ENCODE measurements around the gene OR51B6. TPM values are rescaled to one million over a fixed set of nuclear protein-coding genes. Genes with fewer than 3 reads are reported as not detected.
"Not testable (repeated sequence)": the region's sequence is repeated elsewhere in the genome, so short reads cannot be mapped to it uniquely, and the experiment has no call there.

The OR51B6 gene
- polyA plus RNA-seq, 4 donors: not detected

DNA sequence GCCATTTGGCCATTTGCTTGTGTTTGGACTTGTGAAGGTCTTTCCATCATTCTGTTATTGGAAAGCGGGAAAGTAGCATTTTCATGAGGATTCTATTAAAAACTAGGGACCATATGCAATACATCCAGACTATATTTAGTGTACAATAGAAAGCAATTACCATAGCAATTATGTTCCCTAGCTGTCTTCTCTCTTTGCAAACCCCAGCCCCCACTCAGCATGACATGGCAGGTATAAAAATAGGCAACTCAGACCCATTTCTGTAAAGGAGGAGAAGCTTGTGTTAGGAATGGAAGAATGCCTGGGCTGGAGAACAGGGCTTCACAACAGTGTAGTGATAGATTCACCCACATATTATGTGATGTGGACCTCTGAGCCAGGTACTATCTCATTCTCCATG is 12.4 kb downstream of the OR51B6 start:
- DNase-seq (ENCODE audit: low read depth in 4 of 4, low spot score in 3 of 4): no peak

DNA sequence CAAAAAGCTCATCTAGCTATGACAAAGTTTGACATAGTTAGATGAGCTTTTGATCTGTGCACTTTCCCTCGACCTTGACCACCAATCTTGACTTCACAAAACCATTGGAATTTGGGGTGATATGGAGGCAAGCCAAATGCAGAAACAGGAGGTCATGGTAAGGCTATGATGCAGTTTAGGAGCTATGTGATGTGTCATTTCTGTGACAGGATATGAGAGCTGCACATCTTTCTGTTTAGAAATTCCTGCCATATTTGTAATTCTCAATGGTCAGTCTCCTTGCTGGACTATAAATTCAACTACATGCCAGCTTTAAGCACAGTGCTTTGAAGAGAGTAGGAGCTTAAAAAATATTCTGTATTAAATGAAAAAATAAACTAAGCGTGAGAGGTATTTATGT is 12.9 kb downstream of the OR51B6 start:
- no peak for DNase-seq (ENCODE audit: low read depth in 4 of 4, low spot score in 3 of 4)

DNA sequence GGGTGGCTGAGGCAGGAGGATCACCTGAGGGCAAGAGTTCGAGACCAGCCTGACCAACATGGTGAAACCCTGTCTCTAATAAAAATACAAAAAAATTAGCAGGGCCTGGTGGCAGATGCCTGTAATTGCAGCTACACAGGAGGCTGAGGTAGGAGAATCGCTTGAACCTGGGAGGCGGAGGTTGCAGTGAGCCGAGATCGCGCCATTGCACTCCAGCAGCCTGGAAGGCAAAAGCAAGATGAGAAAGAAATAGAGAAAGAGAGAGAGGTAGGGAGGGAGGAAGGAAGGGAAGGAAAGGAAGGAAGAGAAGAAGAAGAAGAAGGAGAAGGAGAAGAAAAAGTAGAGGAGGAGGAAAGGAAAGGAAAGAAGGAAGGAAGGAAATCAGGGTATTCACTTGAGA is 15.1 kb downstream of the OR51B6 start:
- DNase-seq (ENCODE audit: low read depth in 4 of 4, low spot score in 3 of 4): not testable (repeated sequence)

DNA sequence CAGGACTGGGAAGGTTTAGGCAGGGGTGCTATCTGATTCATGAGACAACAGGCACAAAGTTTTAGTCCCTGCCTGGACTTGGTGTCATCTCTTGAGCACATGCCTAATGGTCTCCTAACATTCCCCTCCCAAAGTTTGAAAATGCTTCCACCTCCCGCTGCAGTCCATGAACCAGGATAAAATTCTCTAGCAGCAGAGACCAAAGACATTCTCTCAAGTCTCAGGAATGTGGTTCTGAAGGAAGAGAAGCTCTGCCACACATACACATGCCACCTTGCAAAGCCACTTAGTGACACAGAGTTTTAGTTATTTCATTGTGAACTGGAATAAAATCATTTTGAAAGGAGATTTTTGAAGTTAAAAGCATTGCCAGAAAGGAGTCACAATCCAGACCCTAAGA is 15.5 kb downstream of the OR51B6 start:
- no peak for DNase-seq (ENCODE audit: low read depth in 4 of 4, low spot score in 3 of 4)

DNA sequence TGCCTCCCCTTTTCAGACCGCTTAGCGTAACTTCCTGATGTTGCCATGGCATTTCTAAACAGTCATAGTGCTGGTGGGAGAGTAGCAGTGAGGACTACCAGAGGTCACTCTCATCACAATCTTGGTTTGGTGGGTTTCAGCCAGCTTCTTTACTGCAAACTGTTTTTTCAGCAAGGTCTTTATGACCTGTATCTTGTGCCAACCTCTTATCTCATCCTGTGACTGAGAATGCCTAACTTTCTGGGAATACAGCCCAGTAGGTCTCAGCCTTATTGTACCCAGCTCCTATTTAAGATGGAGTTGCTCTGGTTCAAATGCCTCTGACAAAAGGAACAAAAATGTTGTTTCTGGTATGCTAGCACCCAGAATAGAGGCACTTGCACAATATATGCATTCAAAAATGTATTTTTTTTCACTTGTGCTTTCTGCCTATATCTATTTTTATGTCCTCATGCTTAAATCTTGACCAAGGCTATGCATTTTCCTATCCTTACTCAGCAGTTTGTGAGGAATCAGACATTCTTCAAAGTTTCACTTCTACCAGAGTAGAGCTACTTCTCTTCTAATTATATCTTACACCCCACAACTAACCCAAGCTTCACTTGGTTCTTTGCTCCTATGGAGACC is 16.3 kb downstream of the OR51B6 start:
- no peak for DNase-seq (ENCODE audit: low read depth in 4 of 4, low spot score in 3 of 4)

DNA sequence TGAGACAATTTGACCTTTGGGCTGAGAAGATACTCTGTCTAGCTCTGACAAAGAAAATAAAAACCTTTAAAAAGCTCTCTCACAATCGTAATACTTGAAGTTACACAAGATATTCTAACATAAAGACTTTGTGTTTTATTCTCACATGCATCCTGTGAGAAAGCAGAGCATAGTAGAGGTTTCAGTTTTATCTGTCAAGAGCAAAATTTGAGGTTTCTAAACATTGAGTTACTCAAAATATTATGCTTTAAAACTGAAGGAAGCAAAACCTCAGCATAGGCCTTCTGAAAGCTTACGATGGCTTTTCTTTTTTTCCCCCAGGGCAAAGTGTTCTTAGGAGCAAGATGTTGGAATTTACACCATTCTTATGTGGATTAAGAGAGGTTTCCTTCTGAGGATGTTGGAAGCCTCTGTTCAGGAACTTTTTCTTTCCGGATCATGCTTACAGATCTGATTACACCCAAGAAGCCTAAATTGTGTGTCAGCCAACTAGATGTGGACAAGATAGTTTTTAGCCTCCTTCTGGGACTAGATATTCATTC is 17.3 kb downstream of the OR51B6 start:
- no peak for DNase-seq (ENCODE audit: low read depth in 4 of 4, low spot score in 3 of 4)

DNA sequence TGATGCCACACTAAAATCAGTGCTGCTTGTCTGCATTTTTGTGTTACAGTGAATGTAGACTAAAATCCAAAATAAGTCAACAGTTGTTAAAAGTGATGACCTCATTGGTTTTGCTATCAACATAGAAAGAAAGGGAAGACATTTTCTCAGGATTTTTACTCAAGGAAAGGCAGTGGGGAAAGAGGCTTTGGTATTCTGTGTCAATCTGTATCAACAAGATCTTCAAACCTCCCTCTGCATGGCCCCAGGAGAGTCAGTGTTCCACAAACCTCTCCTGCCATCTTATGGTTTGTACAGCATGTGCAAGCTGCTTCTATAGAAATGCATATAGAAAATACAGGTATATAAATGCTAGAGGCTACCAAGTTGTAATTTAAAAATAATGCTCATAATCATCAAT is 18.5 kb downstream of the OR51B6 start:
- DNase-seq (ENCODE audit: low read depth in 4 of 4, low spot score in 3 of 4): no peak

DNA sequence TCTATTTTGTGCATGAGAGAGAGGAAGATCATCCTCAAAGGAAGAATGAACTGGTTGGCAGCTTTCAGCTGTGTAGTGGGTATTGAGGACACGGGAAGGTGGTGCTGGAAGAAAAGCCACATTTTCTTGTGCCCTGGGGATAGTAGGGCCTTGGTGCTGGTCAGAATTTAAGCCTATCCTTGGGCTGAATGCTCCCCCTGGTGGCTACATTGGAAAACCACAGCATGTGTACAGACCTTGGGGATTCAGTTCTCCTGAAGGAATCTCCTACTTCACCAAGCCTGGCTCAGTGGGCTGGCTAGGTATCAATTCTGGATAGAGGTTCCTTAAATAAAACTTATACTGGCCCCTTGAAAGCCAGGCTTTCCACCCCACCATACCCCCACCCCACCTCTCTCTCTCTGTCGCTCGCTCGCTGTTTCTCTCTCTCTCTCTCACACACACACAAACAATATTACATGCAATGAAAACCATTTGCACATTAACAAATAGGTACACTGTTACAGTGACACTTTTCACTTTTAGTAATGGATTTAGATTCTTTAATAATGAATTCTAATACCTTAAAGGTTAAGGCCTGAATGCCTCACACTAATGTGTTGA is 29.5 kb downstream of the OR51B6 start:
- DNase-seq (ENCODE audit: low read depth in 4 of 4, low spot score in 3 of 4): peak; percentile 12 to 35 (median 20)

DNA sequence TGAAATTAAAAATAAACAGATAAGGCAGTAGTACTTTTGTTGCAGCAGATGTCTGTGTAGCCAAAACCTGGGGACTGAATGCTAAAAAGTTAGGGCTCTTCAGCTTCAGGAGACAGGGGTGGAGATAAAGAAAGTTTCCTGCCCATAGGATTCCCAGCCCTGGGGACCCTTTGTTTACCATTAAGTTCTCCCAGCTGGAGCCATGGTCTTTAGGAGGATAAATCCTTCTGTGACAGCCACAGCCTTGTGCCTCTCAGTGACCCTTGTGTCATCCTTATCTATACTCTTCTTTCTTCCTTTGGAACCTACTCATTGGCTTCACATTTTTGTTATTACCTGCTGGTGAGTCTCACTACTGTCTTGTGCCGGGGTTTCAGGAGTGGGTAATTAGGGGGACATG is 32.3 kb downstream of the OR51B6 start, which contains the start of gene OR51M1:
Gene OR51M1 (plus strand): TSS at position 237 of the 400 bp plus-strand sequence. CDS start 5,587 bp downstream, outside the sequence.
- no peak for DNase-seq (ENCODE audit: low read depth in 4 of 4, low spot score in 3 of 4)

DNA sequence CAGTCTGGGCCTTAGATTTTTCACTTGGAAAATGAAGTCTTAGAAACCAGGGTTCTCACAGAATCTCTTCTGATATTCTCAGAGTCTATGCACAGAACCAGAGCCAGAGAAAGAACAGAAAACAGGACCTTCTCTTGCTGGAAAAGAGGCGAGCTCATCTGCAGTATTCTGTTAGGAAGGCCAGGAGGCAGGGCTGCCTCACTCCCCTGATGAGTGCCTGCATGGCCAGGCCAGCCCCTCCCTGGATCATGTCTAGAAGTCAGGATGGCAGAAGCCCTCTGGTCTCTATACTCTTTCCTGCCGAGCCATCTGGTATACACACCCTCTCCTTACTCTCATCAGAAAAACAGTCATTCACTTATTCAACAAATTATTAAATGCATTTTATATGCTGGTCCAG is 33.0 kb downstream of the OR51B6 start:
- DNase-seq (ENCODE audit: low read depth in 4 of 4, low spot score in 3 of 4): no peak

DNA sequence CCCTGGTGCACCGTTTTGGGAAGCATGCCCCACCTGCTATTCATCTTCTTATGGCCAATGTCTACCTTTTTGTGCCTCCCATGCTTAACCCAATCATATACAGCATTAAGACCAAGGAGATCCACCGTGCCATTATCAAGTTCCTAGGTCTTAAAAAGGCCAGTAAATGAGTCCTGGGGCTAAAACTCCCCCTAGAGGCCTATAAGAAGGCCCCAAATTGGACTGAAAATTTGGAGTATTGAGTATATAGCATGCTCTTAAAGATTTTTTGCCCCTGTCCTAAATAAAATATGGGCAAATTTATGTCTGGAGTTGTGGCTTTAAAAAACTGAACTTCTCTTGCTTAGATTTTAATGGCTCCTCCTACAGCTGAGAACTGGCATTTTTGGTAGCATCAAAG is 38.9 kb downstream of the OR51B6 start:
- DNase-seq (ENCODE audit: low read depth in 4 of 4, low spot score in 3 of 4): no peak

DNA sequence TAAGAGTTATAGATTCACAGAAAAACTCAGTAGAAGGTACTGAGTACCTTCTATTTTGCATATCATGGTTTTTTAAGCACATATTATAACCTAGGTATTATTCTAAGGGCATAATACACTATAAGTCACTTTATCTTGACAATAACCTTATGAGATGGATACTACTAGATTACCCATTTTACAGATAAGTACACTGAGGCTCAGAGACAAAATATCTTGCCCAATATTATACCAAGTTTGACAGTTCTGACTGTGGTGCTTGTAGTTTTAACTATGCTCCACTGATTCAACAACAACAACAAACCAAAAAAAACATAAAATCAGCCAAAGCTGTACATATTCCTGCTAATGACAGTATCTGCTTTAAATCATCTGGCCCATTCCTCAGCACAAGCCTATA is 42.8 kb downstream of the OR51B6 start:
- DNase-seq (ENCODE audit: low read depth in 4 of 4, low spot score in 3 of 4): no peak

DNA sequence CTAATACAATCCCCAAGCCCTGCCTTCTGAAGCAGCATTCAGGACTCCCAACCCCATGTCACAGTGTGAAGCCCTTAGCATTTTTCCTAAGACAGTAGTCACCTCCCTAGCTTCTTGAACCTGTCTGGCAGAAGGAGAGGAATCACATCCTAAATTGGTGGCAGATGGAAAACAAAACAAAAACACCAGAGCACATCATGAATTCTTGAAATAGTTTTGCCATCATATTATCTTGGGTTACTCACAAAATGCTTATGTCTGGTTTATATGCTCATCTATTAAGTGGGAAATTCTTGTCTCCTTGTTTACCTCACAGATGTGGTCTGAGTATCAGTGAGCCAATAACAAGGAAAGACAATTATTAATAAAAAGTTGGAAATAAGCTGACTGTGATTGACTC is 47.6 kb downstream of the OR51B6 start:
- no peak for DNase-seq (ENCODE audit: low read depth in 4 of 4, low spot score in 3 of 4)

Other genes starting within 250 kb of the OR51B6 start
- not detected for gene OR52A5, start 213.2 kb upstream of the OR51B6 start, polyA plus RNA-seq (ENCODE audit: insufficient read length in 4 of 4)
- under 1 TPM in 2 of 4 donors, not detected in 2; 0.03 TPM for gene OR52A1, start 196.8 kb upstream of the OR51B6 start, polyA plus RNA-seq (ENCODE audit: insufficient read length in 4 of 4)
- not detected for gene OR51V1, start 150.8 kb upstream of the OR51B6 start, polyA plus RNA-seq (ENCODE audit: insufficient read length in 4 of 4)
- 100 to 1,000 TPM; 127 to 236 (median 129) TPM for gene HBB, start 124.4 kb upstream of the OR51B6 start, polyA plus RNA-seq (ENCODE audit: insufficient read length in 4 of 4)
- 1 to 10 TPM; 1.3 to 3.2 (median 1.8) TPM for gene HBD, start 117.0 kb upstream of the OR51B6 start, polyA plus RNA-seq (ENCODE audit: insufficient read length in 4 of 4)
- 10 to 100 TPM in 1 of 4 donors, 1 to 10 TPM in 3; 2.5 to 13.0 (median 4.6) TPM for gene HBG1, start 101.7 kb upstream of the OR51B6 start, polyA plus RNA-seq (ENCODE audit: insufficient read length in 4 of 4)
- gene HBG2, start 96.7 kb upstream of the OR51B6 start, polyA plus RNA-seq (ENCODE audit: insufficient read length in 4 of 4): 1,000 to 10,000 TPM; 1,916 to 2,998 (median 2,577) TPM
- 10 to 100 TPM in 1 of 4 donors, 1 to 10 TPM in 3; 6.6 to 11.6 (median 7.4) TPM for gene HBE1, start 81.6 kb upstream of the OR51B6 start, polyA plus RNA-seq (ENCODE audit: insufficient read length in 4 of 4)
- gene OR51B4, start 49.6 kb upstream of the OR51B6 start, polyA plus RNA-seq (ENCODE audit: insufficient read length in 4 of 4): under 1 TPM in 2 of 4 donors, not detected in 2; 0.12 to 0.24 TPM
- not detected for gene OR51B2, start 27.2 kb upstream of the OR51B6 start, polyA plus RNA-seq (ENCODE audit: insufficient read length in 4 of 4)
- gene OR51B5, start 8.0 kb upstream of the OR51B6 start, polyA plus RNA-seq (ENCODE audit: insufficient read length in 4 of 4): under 1 TPM; 0.35 to 0.69 (median 0.60) TPM
- under 1 TPM in 1 of 4 donors, not detected in 3; 0.04 TPM for gene OR51M1, start 32.3 kb downstream of the OR51B6 start, polyA plus RNA-seq (ENCODE audit: insufficient read length in 4 of 4)
- gene OR51Q1, start 70.6 kb downstream of the OR51B6 start, polyA plus RNA-seq (ENCODE audit: insufficient read length in 4 of 4): under 1 TPM in 1 of 4 donors, not detected in 3; 0.06 TPM
- not detected for gene OR51I1, start 90.0 kb downstream of the OR51B6 start, polyA plus RNA-seq (ENCODE audit: insufficient read length in 4 of 4)
- gene OR51I2, start 97.8 kb downstream of the OR51B6 start, polyA plus RNA-seq (ENCODE audit: insufficient read length in 4 of 4): not detected
- not detected for gene OR52D1, start 137.2 kb downstream of the OR51B6 start, polyA plus RNA-seq (ENCODE audit: insufficient read length in 4 of 4)
- not detected for gene UBQLN3, start 158.4 kb downstream of the OR51B6 start, polyA plus RNA-seq (ENCODE audit: insufficient read length in 4 of 4)
- gene UBQLNL, start 165.2 kb downstream of the OR51B6 start, polyA plus RNA-seq (ENCODE audit: insufficient read length in 4 of 4): under 1 TPM; 0.34 to 0.91 (median 0.50) TPM
- gene OR52H1, start 197.0 kb downstream of the OR51B6 start, polyA plus RNA-seq (ENCODE audit: insufficient read length in 4 of 4): not detected
- gene OR52B6, start 229.4 kb downstream of the OR51B6 start, polyA plus RNA-seq (ENCODE audit: insufficient read length in 4 of 4): under 1 TPM in 1 of 4 donors, not detected in 3; 0.05 TPM
- 10 to 100 TPM; 16.9 to 73.5 (median 39.6) TPM for gene TRIM6, start 245.1 kb downstream of the OR51B6 start, polyA plus RNA-seq (ENCODE audit: insufficient read length in 4 of 4)